GM06990 (cell line): ENCODE results near the gene LBH.

ENCODE experiments used
- DNase-seq: peaks from one replicate; pipeline ENCODE4 v3.0.0-alpha.2; 2011; ENCODE audit not compliant: insufficient read length; ENCODE audit errors: extremely low read depth
- H3K27me3 ChIP-seq: replicated peaks from 2 replicates; pipeline ENCODE4 v1.6.0; 2011; ENCODE audit warnings: low read length; ENCODE audit not compliant: control insufficient read depth, insufficient read depth
- H3K36me3 ChIP-seq: 2 replicates; pipeline ENCODE4 v1.5.1; 2011; ENCODE audit warnings: low read length; ENCODE audit not compliant: control insufficient read depth, insufficient read depth
- H3K4me3 ChIP-seq: replicated peaks from 2 replicates; pipeline ENCODE4 v1.5.1; 2011; ENCODE audit warnings: low read depth, mild to moderate bottlenecking, control low read depth, low read length
- TF ChIP-seq, protein P1 (sequence below): IDR thresholded peaks from 2 replicates; pipeline ENCODE4 v1.5.1; 2011; ENCODE audit warnings: low read length, control low read depth, mild to moderate bottlenecking, inconsistent platforms; ENCODE audit not compliant: insufficient read depth, poor library complexity, severe bottlenecking

Gene LBH

DNA sequence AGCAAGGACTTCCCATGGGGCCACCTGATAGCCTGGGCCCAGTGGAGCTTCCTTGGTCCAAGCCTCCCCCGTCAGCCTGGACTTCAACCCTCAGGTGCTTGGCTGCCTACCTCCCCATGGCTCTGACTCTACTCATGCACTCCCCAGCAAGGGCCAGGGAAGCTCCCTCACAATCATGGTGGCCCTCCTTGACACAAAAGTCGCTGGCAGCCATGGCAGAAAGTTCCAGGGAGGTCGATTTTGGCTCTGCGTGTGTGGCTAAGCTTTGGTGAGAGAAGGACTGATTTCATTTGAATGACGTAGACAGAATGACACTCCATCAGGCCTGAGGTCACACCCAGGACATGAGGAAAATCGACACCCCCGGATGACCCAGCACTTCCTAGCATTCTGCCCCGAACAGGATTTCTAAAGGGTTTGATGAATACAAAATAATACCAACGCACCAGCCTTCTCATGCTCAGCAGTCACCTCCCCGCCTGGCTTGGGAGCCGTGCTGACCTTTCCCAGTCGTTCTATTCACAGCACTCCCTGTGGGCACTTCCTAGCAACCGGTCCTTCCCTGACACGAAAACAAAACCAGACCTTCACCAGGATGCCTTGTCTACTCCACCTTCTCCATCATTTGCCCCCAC, 52.7 kb downstream of the LBH start:
- H3K27me3 ChIP-seq, result no peaks in the 10 kb centered on the region
- no peak for DNase-seq
- TF ChIP-seq, protein P1, sequence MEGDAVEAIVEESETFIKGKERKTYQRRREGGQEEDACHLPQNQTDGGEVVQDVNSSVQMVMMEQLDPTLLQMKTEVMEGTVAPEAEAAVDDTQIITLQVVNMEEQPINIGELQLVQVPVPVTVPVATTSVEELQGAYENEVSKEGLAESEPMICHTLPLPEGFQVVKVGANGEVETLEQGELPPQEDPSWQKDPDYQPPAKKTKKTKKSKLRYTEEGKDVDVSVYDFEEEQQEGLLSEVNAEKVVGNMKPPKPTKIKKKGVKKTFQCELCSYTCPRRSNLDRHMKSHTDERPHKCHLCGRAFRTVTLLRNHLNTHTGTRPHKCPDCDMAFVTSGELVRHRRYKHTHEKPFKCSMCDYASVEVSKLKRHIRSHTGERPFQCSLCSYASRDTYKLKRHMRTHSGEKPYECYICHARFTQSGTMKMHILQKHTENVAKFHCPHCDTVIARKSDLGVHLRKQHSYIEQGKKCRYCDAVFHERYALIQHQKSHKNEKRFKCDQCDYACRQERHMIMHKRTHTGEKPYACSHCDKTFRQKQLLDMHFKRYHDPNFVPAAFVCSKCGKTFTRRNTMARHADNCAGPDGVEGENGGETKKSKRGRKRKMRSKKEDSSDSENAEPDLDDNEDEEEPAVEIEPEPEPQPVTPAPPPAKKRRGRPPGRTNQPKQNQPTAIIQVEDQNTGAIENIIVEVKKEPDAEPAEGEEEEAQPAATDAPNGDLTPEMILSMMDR, result no peak

DNA sequence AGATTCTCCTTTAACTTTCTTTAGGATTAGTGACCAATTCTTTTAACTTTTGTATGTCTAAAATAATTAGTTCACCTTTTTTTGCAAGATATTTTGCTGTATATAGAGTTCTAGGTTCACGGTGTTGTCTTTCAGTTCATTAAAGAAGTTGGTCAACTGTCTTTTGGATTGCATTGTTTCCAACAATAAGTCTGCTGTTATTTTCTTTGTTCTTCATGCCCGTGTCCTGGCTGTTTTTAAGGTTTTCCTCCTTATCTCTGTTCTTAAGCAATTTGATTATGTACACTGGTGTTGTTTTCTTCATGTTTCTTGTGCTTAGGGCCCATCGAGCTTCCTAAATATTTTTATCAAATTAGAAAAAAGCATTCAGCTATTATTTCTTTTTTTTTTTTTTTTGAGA, 54.4 kb downstream of the LBH start:
- TF ChIP-seq, protein P1, result no peak
- Histone ChIP-seq H3K27me3 (no peaks in the 10 kb centered on the region), H3K36me3 (no peaks in the 10 kb centered on the region), H3K4me3 (no peak overlapping the region)
- no peak for DNase-seq

More for the DNA sequence above, 52.7 kb downstream of the LBH start:
- Histone ChIP-seq H3K36me3 (no peaks in the 10 kb centered on the region), H3K4me3 (no peak overlapping the region)

DNA sequence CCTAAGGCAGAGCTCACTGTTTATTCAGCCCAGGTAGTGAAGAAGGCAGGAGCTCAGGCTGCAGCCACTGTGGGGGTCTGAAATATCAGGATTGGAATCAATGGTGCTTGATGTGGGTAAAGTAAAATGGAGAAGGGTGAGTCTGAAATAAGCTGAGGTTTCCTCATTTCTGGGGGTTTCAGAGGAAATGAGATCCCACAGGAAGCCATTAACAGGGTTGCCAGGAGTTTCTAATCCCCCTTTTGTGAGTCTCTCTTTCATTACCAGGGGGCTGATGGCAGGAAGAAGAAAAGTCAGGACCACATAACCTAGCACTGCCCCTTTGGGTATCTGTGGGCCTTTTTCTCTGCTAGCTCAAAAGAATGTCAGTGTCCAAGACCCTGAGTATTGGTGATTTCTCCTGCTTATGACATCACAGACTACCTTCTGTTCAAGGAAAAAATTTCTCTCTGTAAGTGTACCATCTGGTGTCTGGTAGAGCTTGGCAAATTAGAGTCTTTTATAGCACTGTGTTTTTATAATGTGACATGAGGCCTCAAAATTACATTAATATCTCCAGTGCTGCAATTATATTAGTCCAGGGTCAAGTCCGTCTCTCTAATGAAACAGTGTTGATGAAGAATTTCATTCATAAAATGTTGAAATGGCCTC, 56.0 kb downstream of the LBH start:
- Histone ChIP-seq H3K4me3 (no peak overlapping the region), H3K27me3 (no peaks in the 10 kb centered on the region), H3K36me3 (no peaks in the 10 kb centered on the region)
- DNase-seq, result no peak
- TF ChIP-seq, protein P1, result no peak

DNA sequence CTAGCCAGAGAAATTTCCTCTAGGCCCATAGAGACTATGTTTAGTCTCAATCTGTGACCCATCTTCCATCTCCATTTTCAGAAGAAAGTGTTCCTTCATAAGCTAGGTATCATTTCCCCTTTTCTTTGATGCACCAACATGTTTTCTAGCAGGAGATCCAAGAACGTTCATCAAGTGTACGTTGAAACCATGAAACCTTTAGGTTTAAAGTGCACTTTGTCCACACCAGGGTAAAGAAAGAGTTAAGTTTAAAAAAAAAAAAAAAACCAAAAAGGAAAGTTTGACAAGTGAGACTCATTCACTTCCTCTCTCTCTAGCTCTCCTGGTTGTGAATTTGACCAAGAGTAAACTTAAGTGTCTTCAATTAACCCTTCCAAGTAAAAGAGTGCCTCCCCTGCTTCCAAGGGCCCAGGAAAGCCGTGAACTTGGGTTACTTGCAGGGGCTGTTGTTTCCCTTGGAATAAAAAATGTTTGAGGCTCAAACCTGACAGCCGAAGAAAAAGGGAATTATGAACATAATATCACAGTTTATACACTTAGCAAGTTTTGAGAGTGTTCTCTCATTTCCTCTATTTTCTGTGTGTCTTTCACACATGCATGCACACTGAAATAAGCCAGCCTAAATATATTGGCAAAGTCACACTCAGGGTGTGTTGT, 56.7 kb downstream of the LBH start:
- H3K4me3 ChIP-seq, result no peak overlapping the region
- DNase-seq, result peak; percentile 54
- no peaks in the 10 kb centered on the region for H3K36me3 ChIP-seq
- H3K27me3 ChIP-seq, result no peaks in the 10 kb centered on the region
- TF ChIP-seq, protein P1, result no peak

DNA sequence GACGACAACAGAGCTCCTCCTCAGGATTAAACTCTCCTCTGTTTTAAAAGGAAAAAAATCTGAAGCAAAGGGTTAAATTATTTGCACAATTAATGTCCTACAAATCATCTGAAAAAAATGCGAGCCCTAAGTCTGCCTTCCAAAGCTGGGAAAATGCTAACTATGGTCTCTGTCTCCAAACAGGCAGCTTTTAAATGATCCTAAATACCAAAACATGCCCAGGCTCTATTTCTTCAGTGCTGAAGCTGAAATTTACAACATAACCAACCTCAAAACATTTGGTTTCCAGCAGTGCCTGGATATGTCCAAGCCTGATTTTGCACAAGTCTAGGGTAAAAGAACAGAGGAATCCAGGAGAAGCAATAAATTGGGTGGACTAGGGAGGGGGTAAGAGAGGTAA, 57.2 kb downstream of the LBH start:
- H3K4me3 ChIP-seq, result no peak overlapping the region
- H3K36me3 ChIP-seq, result no peaks in the 10 kb centered on the region
- DNase-seq, result no peak
- H3K27me3 ChIP-seq, result no peaks in the 10 kb centered on the region
- TF ChIP-seq, protein P1, result no peak
